Esophagus muscularis mucosa (tissue), 4 donors: ENCODE data around the gene RNF11. TPM values are rescaled to one million over a fixed set of nuclear protein-coding genes. Genes with fewer than 3 reads are reported as not detected.

Experiments used
- DNase-seq: peaks from one replicate; pipeline ENCODE4 v3.0.0-alpha.2; 2017; ENCODE audit errors: extremely low spot score
- H3K27ac ChIP-seq, 4 donors: fragments of 200-600 bp; sonication (generic); replicated peaks in 1 of 4; 1 replicate in 3 of 4; 2 replicates in 1 of 4; pipeline ENCODE4 v1.5.1; 2016 to 2019; ENCODE audit warnings: mild to moderate bottlenecking in 1 of 4
- H3K27me3 ChIP-seq, 4 donors: fragments of 200-600 bp; sonication (generic); one replicate each; pipeline versions ENCODE4 v1.5.1 to v1.6.0; 2016 to 2019
- H3K36me3 ChIP-seq, 4 donors: fragments of 200-600 bp; sonication (generic); one replicate each; pipeline ENCODE4 v1.5.1; 2016 to 2019
- H3K4me1 ChIP-seq, 4 donors: fragments of 200-600 bp; sonication (generic); one replicate each; pipeline ENCODE4 v1.5.1; 2016 to 2019
- H3K4me3 ChIP-seq, 4 donors: fragments of 200-600 bp; sonication (generic); 1 replicate in 2 of 4; 2 replicates in 2 of 4; pipeline ENCODE4 v1.5.1; 2016 to 2019; ENCODE audit warnings: mild to moderate bottlenecking in 4 of 4, moderate library complexity in 1 of 4
- H3K9me3 ChIP-seq, 4 donors: fragments of 200-600 bp; sonication (generic); 1 replicate in 3 of 4; 2 replicates in 1 of 4; pipeline ENCODE4 v1.5.1; 2016 to 2019
- CTCF ChIP-seq, 3 experiments: fragments of 200-600 bp in 2 of 3; fragments of 450-650 bp in 1 of 3; sonication (generic) in 2 of 3; IDR thresholded peaks; one replicate each; pipeline ENCODE4 v1.5.1; 2017 to 2019; ENCODE audit warnings: antibody characterized with exemption in 3 of 3, mild to moderate bottlenecking in 2 of 3, moderate library complexity in 1 of 3
- EP300 ChIP-seq: sonication (generic); formaldehyde crosslinking; IDR thresholded peaks from one replicate; pipeline ENCODE4 v1.6.1; 2017; ENCODE audit warnings: antibody characterized with exemption
- POLR2A ChIP-seq: fragments of 450-650 bp; IDR thresholded peaks from one replicate; pipeline ENCODE4 v1.6.1; 2017; ENCODE audit warnings: antibody characterized with exemption, moderate library complexity, mild to moderate bottlenecking, low read depth
- POLR2AphosphoS5 ChIP-seq, 2 donors: sonication (generic); formaldehyde crosslinking; IDR thresholded peaks; one replicate each; pipeline ENCODE4 v1.6.1; 2017; ENCODE audit warnings: antibody characterized with exemption in 2 of 2
- WGBS: methylation state at CpG from one replicate; pipeline ENCODE4 v1.1.5; 2018; 5-methylcytosine and 5-hydroxymethylcytosine counted together
- intact Hi-C: fragments of 100-400 bp; cut with DNase I; formaldehyde crosslinking; loops from one replicate; pipeline ENCODE4 v1.15.1; 2023
- total RNA-seq, 4 donors: library from RNA; depleted of rRNA; stranded (reverse); fragments of >200 nt; gene quantifications; one replicate each; pipeline versions ENCODE4 v1.1.0 to v1.2.1, GENCODE V29; 2016

RNF11 gene
- total RNA-seq, 4 donors from 2014 or later = 101 to 141 (median 115) TPM

- H3K27me3 ChIP-seq = no peaks in the 10 kb centered on the region
- no peaks in the 10 kb centered on the region for H3K36me3 ChIP-seq
- DNase-seq = no peak
- intact Hi-C loops = loop anchor here (10.0 kb wide), 2 partner anchors 57 to 277 kb away; partner anchors contain the start of gene EPS15
- TF ChIP-seq POLR2A (no peak), POLR2AphosphoS5 (IDR thresholded peaks at IDR 0.05) (no peak), EP300 (no peak), CTCF (IDR thresholded peaks at IDR 0.05) (no peak)
- H3K9me3 ChIP-seq = no peaks in the 10 kb centered on the region
- WGBS = 6% methylated on average over 9 of the region's 9 CpGs
- peak overlapping the region; percentile 71 to 98 (median 91) for H3K4me3 ChIP-seq
- peaks cover 35 to 57% (median 55%) of the 10 kb centered on the region in 4 donors for H3K4me1 ChIP-seq
- H3K27ac ChIP-seq = peak overlapping the region; percentile 93 to 98 (median 95)
These were observed 1.4 kb downstream of the RNF11 start for GRCh38 chr1:51237351-51238033.

GRCh38 chr1:51238034-51238403 is 1.9 kb downstream of the RNF11 start:
- H3K36me3 ChIP-seq = no peaks in the 10 kb centered on the region
- intact Hi-C loops = loop anchor here (10.0 kb wide), 2 partner anchors 57 to 277 kb away; partner anchors contain the start of gene EPS15
- H3K27ac ChIP-seq = peak overlapping the region; percentile 93 to 98 (median 95)
- no peak for DNase-seq
- peak overlapping the region; percentile 71 to 98 (median 91) for H3K4me3 ChIP-seq
- 18% methylated on average over 7 of the region's 7 CpGs for WGBS
- no peaks in the 10 kb centered on the region for H3K9me3 ChIP-seq
- no peaks in the 10 kb centered on the region for H3K27me3 ChIP-seq
- no peak for TF ChIP-seq CTCF (IDR thresholded peaks at IDR 0.05)
- TF ChIP-seq POLR2AphosphoS5 (IDR thresholded peaks at IDR 0.05) = no peak
- no peak for TF ChIP-seq POLR2A
- no peak for TF ChIP-seq EP300
- H3K4me1 ChIP-seq = peaks cover 35 to 62% (median 60%) of the 10 kb centered on the region in 4 donors

- no peaks in the 10 kb centered on the region for H3K9me3 ChIP-seq
- DNase-seq = no peak
- H3K36me3 ChIP-seq = no peaks in the 10 kb centered on the region
- peaks cover 30 to 72% (median 61%) of the 10 kb centered on the region in 4 donors for H3K4me1 ChIP-seq
- WGBS = 72% methylated on average over 2 of the region's 2 CpGs
- no peak for TF ChIP-seq EP300
- no peak for TF ChIP-seq POLR2AphosphoS5 (IDR thresholded peaks at IDR 0.05)
- TF ChIP-seq POLR2A = no peak
- H3K27me3 ChIP-seq = no peaks in the 10 kb centered on the region
- intact Hi-C loops = no loop called here
- H3K27ac ChIP-seq = no peak overlapping the region
- H3K4me3 ChIP-seq = no peak overlapping the region
These were observed 4.0 kb downstream of the RNF11 start for GRCh38 chr1:51240084-51240483.

- no peak for TF ChIP-seq POLR2AphosphoS5 (IDR thresholded peaks at IDR 0.05)
- TF ChIP-seq EP300 = no peak
- no peak for TF ChIP-seq CTCF (IDR thresholded peaks at IDR 0.05)
- TF ChIP-seq POLR2A = no peak
- H3K9me3 ChIP-seq = no peaks in the 10 kb centered on the region
- no peak overlapping the region for H3K27ac ChIP-seq
- DNase-seq = no peak
- H3K36me3 ChIP-seq = no peaks in the 10 kb centered on the region
- no peaks in the 10 kb centered on the region for H3K27me3 ChIP-seq
- no peak overlapping the region for H3K4me3 ChIP-seq
- peaks cover 24 to 76% (median 59%) of the 10 kb centered on the region in 4 donors for H3K4me1 ChIP-seq
- intact Hi-C loops = no loop called here
- 0% methylated on average over 1 of the region's 1 CpG for WGBS
These were observed 5.0 kb downstream of the RNF11 start for GRCh38 chr1:51241119-51241518.

GRCh38 chr1:51242546-51242945 is 6.5 kb downstream of the RNF11 start:
- Histone ChIP-seq H3K27ac (no peak overlapping the region), H3K4me1 (peaks cover 32 to 87% (median 72%) of the 10 kb centered on the region in 4 donors), H3K36me3 (no peaks in the 10 kb centered on the region), H3K27me3 (no peaks in the 10 kb centered on the region), H3K4me3 (no peak overlapping the region), H3K9me3 (no peaks in the 10 kb centered on the region)
- 79% methylated on average over 4 of the region's 4 CpGs for WGBS
- TF ChIP-seq POLR2A (no peak), EP300 (no peak), CTCF (IDR thresholded peaks at IDR 0.05) (no peak), POLR2AphosphoS5 (IDR thresholded peaks at IDR 0.05) (no peak)
- DNase-seq = no peak
- intact Hi-C loops = no loop called here
